ENCODE measurements around the gene OR2J2. TPM values are rescaled to one million over a fixed set of nuclear protein-coding genes. Genes with fewer than 3 reads are reported as not detected.
"Not testable (repeated sequence)": the region's sequence is repeated elsewhere in the genome, so short reads cannot be mapped to it uniquely, and the experiment has no call there.

OR2J2 gene
- total RNA-seq, result not detected

DNA sequence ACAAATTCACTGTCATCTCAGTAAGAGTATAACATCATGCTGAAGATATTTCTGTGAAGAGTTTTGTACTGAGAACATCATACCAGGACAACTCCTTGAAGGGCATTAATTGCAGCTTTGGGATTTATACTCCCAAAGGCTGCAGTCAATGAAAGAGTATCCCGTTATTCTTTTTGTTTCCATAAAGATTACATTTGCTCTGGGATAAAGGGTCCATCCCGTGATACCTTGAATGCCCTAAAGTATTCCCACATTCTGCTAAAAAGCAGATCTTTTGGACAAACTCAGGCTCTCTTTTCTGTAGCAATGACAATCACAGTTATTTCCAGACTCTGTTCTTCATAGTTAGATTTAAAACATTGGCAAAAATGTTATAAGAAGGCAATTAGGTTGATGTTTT lies at the start of gene OR2J2:
TSS of gene OR2J2 (plus strand) at position 301 of the 400 bp plus-strand sequence. CDS start 2,729 bp downstream, outside the sequence.
- not testable (repeated sequence) for H3K36me3 ChIP-seq, H3K9me3 ChIP-seq, H3K27ac ChIP-seq, H3K4me1 ChIP-seq, H3K4me3 ChIP-seq, ATAC-seq, H3K27me3 ChIP-seq
- 58 to 80% methylated on average over 2 of the region's 2 CpGs for WGBS, 2 donors (ENCODE audit: low coverage in 1 of 2)

- H3K4me3 ChIP-seq, result no peak overlapping the region
- no peaks in the 10 kb centered on the region for H3K36me3 ChIP-seq
- no peak for TF ChIP-seq CTCF (IDR thresholded peaks at IDR 0.05)
- no peak for TF ChIP-seq EP300 (IDR thresholded peaks at IDR 0.05)
- TF ChIP-seq POLR2AphosphoS5 (IDR thresholded peaks at IDR 0.05), result no peak
- no peak for TF ChIP-seq POLR2A (IDR thresholded peaks at IDR 0.05)
- no peaks in the 10 kb centered on the region for H3K27me3 ChIP-seq
- ATAC-seq, result no peak
- no peaks in the 10 kb centered on the region for H3K9me3 ChIP-seq
- 73 to 100% methylated on average over 1 to 3 of the region's 15 CpGs for WGBS, 2 donors (ENCODE audit: low coverage in 1 of 2)
- no peaks in the 10 kb centered on the region for H3K4me1 ChIP-seq
- H3K27ac ChIP-seq, result no peak overlapping the region
Observed at GRCh38 chr6:29129326-29130012, 41.2 kb upstream of the OR2J2 start.

- Histone ChIP-seq H3K4me3 (no peak overlapping the region), H3K4me1 (no peaks in the 10 kb centered on the region), H3K36me3 (no peaks in the 10 kb centered on the region), H3K27me3 (no peaks in the 10 kb centered on the region), H3K27ac (no peak overlapping the region), H3K9me3 (no peaks in the 10 kb centered on the region)
- TF ChIP-seq CTCF (IDR thresholded peaks at IDR 0.05) (no peak), POLR2AphosphoS5 (IDR thresholded peaks at IDR 0.05) (no peak), EP300 (IDR thresholded peaks at IDR 0.05) (no peak), POLR2A (IDR thresholded peaks at IDR 0.05) (no peak)
- 88% methylated on average over 1 of the region's 4 CpGs; no CpG with 5 or more reads in 1 of the 2 donors for WGBS, 2 donors (ENCODE audit: low coverage in 1 of 2)
- no peak for ATAC-seq
Observed at GRCh38 chr6:29130644-29131043, 40.1 kb upstream of the OR2J2 start.

- no peaks in the 10 kb centered on the region for H3K27me3 ChIP-seq
- ATAC-seq, result no peak
- no peak overlapping the region for H3K4me3 ChIP-seq
- H3K36me3 ChIP-seq, result no peaks in the 10 kb centered on the region
- WGBS, 2 donors (ENCODE audit: low coverage in 1 of 2), result 40% methylated on average over 2 of the region's 2 CpGs; no CpG with 5 or more reads in 1 of the 2 donors
- H3K27ac ChIP-seq, result no peak overlapping the region
- no peaks in the 10 kb centered on the region for H3K9me3 ChIP-seq
- H3K4me1 ChIP-seq, result no peaks in the 10 kb centered on the region
- TF ChIP-seq POLR2AphosphoS5 (IDR thresholded peaks at IDR 0.05) (no peak), CTCF (IDR thresholded peaks at IDR 0.05) (no peak), POLR2A (IDR thresholded peaks at IDR 0.05) (no peak), EP300 (IDR thresholded peaks at IDR 0.05) (no peak)
Observed at GRCh38 chr6:29131691-29132090, 39.0 kb upstream of the OR2J2 start.

DNA sequence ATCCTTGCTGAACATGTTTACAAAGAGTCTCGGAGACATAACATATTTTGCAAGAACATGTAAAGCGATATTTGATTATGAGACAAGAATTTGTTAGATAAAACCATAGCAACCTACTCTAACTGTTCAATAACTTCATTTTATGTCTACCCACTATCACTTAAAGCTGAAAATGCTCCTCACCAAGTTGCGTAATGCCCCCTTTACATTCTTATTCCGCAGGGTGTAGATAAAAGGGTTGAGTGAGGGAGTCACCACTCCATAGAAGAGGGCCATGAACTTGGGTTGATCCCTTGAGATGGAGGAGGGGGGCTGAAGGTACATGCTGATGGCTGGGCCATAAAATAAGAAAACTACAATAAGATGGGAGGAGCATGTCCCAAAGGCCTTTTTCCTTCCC lies 33.0 kb upstream of the OR2J2 start:
- TF ChIP-seq EP300 (IDR thresholded peaks at IDR 0.05) (no peak), CTCF (IDR thresholded peaks at IDR 0.05) (no peak), POLR2AphosphoS5 (IDR thresholded peaks at IDR 0.05) (no peak), POLR2A (IDR thresholded peaks at IDR 0.05) (no peak)
- no peaks in the 10 kb centered on the region for H3K36me3 ChIP-seq
- no peaks in the 10 kb centered on the region for H3K9me3 ChIP-seq
- H3K4me3 ChIP-seq, result no peak overlapping the region
- 76 to 85% methylated on average over 2 to 4 of the region's 4 CpGs for WGBS, 2 donors (ENCODE audit: low coverage in 1 of 2)
- H3K27ac ChIP-seq, result no peak overlapping the region
- no peak for ATAC-seq
- no peaks in the 10 kb centered on the region for H3K27me3 ChIP-seq
- no peaks in the 10 kb centered on the region for H3K4me1 ChIP-seq
